Inflammatory macrophage (primary cell): ENCODE data around the gene NBEA.

Experiments used
- DNase-seq, 2 donors: peaks; one replicate each; pipeline ENCODE4 v3.0.0-alpha.2; 2020 to 2022

The NBEA gene

DNA sequence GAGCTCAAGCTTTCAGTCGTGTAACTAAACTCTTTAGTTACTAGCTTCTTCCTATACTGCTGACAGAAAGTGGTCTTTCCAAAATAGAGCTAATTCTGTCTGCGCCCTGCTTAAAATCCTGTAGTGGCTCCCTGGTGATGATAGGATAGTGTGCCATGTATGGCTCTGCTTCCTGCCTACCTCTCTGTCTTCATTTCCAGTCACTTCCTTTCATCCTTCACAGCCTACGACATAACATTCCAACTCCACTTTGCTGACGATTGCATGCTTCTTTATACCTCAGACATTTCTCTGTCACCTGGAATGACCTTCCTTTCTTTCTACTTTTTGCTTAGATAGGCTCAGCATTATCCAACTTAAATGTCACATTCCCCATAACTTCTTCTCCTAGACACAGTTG is 343.6 kb downstream of the NBEA start:
- DNase-seq, result no peak

DNA sequence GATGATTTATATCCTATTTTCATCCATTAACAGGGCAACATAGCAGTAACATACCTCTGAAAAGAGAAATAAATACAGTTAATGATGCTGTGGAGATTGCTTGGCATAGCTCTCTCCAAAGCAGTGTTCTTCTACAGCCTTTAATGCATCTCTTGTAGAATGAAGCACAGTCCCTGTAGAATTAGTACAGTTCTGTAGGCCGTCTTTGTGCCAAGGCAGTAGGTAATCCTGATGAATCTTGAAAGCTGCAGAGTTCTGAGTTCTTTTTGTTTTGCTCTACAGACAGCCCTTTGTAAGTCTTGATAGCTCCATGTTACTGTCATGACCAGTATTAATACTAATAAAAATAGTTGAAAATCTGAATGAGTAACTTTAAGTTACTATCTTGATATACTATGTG is 350.3 kb downstream of the NBEA start:
- no peak for DNase-seq

DNA sequence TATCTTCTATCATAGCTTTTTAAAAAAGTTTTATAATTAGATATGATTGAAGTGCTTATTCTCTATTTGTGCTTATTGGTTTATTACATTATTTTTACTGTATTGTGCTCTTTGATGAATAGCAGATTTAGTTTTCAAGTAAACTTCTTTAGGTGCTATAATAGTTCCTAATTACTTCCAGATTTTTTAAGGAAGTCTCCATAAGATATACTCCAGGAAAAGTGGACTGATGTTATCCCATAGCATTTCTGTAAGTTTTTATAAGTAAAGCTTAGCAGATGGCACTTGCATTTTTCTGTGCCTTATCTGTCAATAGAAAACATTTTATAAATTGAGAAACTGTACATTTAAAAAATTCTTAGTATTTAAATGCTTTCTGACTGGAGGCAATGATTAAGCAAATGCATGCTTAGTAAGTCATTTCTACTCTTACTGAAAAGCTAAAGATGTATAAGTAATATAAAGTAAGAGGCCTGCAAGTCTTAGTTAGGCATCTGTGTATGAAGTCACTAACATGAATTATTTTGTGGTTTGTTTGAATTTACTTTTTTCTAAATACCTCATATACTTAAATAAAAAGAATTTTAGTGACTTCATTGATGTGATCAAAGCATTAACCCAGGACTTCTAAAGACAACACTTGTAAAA is 351.6 kb downstream of the NBEA start:
- DNase-seq, result no peak

DNA sequence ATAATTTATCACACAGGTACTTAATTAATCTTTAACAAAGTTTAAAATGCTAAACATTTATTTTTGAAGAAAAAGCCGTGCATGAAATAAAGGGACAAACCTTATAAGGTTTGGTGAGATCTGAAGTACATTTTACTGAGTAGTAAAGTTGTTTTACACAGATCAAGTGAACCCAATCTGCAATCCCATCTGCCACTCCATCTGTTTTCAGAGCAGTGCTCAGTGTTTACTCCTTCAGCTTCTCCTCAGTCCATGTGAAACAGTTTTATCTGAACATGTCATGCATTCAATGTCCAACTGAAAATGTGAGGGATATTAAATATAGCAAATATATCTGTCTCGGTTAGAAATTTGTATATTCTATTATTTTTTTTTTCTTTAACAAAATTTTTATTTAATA is 367.6 kb downstream of the NBEA start:
- no peak for DNase-seq

DNA sequence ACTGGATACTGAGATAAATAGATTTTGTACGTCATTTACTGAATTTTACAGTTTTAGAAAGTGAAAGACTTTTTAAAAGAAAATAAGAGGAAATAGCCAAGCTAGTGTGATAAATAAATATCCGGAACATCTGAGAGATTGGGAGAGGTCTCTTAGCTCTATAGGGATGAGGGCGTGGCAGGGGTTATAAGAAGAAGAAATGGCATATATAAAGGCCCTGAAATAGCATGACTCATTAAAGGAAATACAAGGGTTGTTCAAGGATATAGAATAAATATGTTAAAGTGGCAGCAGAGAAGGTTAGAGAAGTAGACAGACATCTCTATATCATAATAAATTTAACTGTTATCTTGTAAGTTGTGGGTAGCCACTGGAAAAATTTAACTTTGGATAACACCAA is 390.1 kb downstream of the NBEA start:
- DNase-seq, result no peak

DNA sequence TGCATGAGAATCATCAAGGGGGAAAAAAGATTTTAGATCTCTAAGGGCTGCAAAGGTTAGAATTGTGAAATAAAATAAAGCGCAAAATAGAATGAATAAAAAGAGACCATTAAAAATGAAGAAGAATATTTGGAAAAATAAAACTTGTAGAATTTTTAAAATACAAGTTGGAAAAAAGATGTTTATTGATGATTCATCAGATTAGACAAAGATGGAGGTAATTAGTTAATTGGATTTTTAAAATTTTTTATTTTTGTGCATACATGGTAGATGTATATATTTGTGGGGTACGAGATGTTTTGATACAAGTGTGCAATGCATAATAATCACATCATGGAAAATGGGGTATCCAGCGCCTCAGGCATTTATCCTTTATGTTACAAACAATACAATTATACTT is 391.1 kb downstream of the NBEA start:
- DNase-seq, result no peak

DNA sequence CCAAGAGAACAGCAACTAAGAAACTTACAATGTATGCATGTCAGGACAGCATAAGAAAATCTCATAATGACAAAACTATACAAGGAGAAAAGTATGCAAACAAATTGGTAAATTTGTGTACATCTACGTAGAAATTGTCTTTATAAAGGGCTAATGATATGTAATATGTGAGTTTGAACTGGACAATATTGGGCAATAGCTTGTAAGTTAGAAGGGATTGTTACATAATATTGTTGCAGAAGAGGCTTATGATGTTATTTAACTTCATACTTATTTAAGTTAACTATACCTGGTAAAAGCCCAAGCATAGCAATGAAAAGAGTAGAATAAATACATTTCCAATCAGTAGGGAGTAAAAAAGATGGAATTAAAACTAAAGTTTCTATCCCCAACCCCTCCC is 400.4 kb downstream of the NBEA start:
- DNase-seq, result peak in 1 of 2 donors; percentile 40

DNA sequence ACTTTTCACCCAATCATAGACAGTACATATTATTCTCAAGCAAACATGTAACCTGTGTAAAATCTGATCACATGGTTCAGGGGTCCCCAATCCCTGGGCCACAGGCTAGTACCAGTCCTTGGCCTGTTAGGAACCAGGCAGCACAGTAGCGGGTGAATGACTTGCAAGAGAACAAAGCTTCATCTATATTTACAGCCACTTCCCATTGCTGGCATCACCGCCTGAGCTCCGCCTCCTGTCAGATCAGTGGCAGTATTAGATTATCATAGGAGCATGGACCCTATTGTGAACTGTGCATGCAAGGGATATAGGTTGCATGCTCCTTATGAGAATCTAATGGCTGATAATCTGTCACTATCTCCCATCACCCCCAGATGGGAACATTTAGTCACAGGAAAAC is 401.3 kb downstream of the NBEA start:
- no peak for DNase-seq

DNA sequence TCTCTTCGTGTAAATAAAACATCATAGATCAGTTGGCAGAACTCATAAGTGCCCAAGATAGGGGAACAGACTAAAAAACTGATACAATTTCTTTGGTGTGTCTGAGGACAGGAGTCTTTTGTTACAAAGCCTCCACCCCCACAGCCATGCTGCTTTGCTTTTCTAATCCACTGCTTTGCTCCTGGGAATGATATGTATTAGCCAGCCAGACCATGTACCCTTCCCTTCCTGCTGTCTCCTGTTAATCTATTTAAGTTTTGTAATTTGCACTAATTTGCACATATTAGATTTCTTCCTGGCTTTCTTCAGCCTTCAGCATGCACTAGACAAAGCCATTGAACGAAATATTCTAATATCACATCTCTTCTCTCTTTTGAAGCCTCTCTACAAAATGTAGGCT is 403.9 kb downstream of the NBEA start:
- DNase-seq, result no peak

DNA sequence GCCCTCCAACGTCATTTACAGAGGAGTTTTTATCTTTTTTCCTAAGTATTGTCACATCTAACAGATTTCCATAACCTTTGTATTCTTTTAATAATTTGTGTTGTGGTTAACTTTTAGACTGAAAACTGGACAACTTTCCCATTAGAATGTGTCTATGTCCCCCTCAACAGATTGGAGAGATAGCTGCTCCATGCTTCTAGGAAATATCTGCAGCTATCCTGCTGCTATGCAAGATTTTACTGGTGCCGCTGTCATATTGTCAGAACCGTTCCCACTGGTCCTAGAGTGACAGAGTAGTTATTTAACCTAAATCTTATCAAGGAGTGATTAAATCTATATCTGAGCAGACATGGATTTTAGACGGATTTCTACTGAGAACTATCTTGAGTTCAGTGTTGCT is 404.4 kb downstream of the NBEA start:
- no peak for DNase-seq

DNA sequence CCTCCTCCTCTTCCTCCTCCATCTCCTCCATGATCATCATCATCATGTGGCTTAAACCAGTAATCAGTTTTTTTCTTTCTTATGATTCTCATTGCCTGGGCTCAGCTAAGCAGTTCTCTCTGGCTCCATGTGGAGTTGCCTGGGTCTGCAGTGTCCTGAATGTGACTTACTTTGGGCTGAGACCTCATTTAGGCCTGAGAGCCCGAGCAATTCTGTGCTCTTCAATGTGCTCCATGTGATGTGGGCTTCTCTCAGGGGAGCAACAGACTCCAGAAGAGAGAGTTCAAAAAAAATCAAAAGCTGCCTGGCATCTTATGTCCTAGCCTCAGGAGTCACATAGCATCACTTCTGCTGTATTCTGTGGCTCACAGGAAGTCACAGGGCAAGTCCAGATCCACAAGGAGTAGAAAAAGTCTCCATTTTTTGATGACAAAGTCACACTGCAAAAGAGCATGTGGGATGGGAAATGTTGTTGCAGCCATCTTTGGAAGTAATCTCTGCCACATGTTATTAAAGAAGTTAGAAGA is 405.7 kb downstream of the NBEA start:
- no peak for DNase-seq

DNA sequence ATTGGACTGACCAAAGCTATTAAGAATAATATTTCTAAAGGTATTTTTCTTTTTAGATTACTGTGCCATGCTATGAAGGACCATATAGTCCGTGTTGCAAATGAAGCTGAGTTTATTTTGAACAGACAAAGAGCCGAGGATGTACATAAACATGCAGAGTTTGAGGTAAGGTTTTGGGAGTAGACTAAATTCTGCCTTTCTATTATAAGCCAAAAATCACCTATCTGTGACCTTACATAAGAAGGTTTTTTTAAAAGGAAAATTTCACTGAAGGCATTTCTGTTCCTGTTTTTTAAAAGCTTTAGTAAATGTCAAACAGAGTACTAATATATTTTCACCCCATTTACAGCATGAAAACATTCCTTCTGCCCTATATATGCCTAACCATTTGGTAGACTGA is 407.0 kb downstream of the NBEA start:
- DNase-seq, result no peak

DNA sequence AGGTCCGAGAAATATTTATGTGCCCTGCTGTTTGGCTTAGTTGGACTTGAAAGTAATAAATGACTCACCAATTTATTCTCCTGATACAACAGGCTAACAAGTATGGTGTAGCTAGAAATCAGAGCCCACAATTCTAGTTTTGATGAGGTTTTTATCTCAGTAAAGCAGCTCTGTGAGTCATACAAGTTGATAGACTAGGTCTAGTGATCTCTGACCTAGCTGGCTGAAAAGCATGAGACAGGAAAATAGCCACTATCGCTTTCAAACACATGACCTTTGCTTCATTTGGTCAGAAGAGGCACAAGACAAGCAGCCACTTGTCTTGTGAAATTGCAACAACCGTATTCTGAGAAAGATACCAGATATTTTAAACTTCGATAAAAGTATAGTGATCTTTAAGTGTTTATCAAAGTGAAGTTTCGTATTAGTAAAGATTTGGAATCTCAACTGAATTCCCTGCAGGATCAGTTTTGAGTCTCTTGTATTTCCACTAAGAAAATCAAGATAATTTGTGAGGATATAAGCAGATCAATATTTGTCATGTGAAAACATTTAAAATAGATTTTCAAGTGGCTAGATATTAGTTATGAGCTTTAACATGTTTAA is 407.7 kb downstream of the NBEA start:
- DNase-seq, result peak; percentile 20 to 22

DNA sequence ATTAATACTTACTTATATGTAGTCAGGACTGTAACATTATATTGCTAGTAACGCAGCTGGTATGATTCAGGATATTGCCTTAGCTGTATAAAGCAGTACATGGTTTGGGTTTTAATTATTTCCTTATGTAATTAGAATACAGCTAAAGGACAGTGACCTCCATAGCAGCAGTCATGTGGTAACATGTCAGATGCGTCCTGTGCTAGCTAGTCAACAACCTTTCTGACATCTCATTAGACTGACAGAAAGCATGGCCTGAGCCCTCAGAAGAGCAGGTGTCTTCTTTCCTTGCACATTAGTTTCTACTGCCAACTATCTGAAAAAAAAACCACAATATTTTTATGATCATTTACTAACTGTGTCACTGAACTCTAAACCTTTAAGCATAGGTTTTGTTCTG is 412.2 kb downstream of the NBEA start:
- no peak for DNase-seq

DNA sequence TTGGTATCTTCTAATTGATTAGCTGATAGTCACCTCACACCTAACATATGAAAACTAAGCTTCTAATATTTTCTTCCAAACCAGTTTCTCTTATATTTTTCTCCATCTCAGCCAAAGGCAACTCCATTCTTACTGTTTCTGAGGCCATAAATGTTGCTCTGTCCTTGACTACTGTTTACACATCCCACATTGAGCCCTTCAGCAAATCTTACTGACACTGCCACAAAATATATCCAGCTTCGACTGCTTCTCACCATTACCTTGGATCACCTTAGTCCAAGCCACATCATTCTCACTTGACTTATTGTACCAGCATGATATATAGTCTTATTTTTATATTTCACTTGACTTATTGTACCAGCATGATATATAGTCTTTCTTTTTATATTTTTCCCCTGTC is 412.8 kb downstream of the NBEA start:
- no peak for DNase-seq

DNA sequence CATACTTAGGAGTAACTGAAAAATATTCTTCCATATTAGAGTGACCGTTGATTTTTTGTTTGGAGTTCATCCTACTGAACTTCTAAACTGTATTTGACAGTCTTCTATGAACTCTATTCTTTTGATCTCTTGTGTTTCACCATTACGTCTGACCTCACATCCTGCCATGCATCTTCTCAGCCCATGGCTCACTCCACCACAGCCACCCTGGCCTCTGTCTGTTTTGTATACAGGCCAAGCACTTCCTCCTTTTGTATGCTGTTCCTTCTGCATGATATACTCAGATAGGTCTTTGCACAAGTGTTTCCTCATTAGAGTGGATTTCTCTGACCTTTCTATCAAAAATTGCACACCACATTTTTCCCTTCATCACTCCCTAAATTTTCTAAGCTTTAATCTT is 414.5 kb downstream of the NBEA start:
- DNase-seq, result peak; percentile 55 to 73

DNA sequence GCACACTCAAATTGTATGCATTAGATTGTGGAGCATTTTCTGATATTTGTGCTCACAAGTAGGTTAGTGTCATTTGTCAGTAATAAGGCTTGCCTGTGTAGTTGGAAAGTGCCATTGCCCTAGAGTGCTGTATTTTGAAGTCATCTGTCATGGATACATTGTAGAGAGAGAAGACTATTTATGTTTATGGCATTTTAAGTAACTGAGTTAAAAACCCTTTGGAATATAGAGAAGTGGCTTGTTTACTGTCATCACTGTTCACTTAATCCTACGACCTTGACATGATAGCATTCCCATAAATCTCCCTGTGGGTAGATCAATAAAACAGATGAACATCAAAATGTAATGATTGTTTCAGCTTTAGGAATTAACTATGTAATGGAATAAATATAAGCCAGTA is 423.8 kb downstream of the NBEA start:
- DNase-seq, result no peak

DNA sequence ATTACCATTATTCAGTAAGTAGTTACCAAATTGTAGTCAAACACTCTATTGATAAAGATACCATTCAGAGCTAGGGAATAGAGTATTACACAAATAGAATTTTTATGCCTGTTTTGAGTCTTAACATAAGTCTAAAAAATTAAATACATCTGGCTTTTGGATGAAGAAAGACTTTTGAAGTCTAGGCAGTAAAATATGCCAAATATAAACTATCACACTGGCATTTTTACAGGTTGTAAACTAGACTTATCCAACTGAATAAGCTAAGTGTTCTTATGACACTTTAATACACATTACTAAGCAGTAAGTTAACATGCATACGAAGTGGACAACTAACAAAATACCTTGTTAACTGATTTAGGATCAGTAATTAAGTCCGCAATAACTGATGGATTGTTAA is 425.5 kb downstream of the NBEA start:
- no peak for DNase-seq

DNA sequence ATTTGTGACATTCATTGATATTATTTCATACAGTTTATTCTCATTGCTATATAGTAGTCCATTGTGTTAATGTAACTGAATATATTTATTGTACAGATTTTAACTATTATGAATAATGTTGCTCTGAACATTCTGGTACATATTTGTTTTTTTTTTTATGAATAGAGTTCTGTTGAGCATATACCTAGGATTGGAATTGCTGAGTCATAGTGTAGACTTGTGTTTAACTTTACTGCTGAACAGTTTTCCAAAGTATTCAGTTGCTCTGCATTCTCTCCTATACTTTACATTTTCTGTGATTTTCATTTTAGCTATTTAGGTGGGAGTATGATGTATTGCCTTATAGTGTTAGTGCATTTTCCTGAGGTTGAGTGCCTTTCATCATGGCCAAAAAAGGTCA is 436.9 kb downstream of the NBEA start:
- DNase-seq, result no peak

DNA sequence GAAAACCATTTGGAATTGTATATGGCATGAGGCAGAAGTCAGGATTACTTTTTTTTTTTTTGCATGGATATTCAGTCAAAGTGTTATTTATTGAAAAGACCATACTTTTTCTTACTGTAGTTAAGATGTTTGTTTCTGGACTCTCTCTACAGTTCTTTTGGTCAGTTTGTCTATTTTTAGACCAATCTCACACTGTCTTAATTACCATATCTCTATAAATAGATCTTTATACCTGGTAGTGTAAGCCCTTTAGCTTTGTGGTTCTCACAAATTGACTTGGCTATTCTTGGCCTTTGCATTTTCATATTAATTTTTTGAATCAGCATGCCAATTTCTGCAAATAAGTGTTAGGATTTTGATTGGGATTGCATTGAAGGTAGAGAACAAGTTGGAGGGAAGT is 437.6 kb downstream of the NBEA start:
- DNase-seq, result no peak

DNA sequence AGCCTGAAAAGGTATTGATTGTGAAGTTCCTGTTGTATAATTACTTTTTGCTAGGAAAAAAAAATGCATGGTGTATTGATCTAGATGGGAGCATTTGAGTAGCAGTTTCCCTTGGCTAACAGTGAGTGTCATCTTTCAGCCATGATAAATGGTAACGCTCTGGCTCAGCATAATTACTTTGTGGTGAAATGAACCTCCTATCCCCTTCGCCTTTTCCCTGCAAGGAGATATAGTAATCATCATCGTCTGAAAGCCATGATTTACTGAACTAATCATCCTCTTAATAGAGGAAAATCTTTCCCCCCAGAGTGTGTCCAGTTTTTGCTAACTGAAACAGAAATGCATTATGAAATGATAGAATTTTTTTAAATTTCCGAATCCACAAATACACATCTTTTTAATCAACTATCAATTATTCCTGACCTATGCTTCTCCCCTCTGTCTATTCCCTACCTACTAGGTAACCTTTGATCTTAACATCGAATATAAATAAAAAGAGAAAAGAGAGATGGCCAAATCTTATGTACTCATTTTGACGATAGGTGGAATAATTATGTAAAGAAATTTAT is 445.7 kb downstream of the NBEA start:
- no peak for DNase-seq

DNA sequence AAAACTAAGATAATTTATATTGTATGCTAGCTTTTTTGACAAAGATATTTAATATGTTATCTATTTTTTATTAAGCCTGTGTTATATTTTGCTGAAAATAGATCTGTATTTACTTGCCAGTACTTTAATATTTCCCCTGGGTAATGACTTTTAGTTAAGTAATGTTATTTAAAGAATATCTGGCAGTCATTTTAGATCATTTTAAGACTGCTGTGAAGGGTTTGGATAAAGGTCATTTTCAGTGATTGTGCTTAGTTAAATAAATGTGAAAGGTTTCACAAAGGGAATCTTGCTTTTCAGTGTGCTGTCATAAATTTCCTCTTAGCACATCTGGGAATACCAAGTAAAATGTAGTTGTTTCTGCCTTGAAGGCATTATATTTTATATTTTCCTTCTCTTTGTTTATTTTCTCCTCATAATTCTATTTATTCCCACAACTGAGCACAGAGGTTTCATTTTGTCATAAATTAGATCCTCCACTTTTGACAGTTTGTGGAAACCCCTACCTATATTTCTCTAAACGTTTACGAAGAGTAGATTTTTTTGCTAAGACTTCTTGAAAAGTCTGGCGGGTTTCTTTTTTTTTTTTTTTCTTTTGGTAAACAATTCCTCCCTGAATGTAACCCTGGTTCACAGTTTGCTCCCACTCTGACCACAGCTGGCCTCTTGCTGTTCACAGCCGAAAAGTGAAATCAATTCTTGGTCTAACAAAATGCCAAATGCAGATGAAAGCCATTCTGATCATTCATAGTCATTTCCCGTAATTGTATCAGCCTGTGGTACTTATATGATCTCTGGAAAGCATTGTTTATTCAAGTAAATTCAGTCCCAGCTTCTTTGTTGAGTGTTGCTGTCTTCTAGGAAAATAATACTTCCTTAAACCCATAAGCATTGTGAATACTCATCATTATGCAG is 446.6 kb downstream of the NBEA start:
- no peak for DNase-seq

DNA sequence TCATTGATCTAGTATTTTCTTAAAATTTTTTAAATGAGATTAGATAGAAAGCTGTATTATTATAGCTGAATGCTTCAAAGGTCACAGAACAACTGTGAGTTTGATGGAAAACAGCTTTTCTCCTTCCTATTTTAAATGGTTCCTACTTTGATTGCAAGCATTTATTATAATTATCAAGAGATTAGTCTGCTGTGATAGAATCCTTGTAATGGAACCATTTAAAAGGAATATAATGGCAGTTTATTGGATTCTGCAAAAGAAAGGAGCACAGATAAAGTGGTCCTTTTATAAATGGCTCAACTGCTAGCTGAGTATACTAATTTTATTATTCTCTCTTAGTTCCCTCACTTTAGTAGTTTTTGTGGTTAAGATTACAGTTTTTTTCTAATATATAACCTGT is 447.5 kb downstream of the NBEA start:
- DNase-seq, result no peak
